HepG2 (cell line): ENCODE data around the gene LCA5. TPM values are rescaled to one million over a fixed set of nuclear protein-coding genes. Genes with fewer than 3 reads are reported as not detected.

Source experiments
- ATAC-seq: fragments of 200-7000 bp; cut with Tn5 transposase; 3 replicates; pipeline ENCODE4 v1.9.1; 2020; ENCODE audit warnings: mild to moderate bottlenecking, moderate library complexity
- BruUV-seq: library from RNA; stranded (reverse); fragments of 400-500 nt; replicated peaks from 2 replicates; lab custom pipeline; 2021; lab: Mats Ljungman, UMichigan
- CTCF ChIA-PET: fragments of 300-600 bp; formaldehyde crosslinking; extraction: SDS; loops from one replicate; lab custom pipeline; 2021; ENCODE audit warnings: low total read pairs, inconsistent platforms, low intra/inter-chr PET ratio; lab: Yijun Ruan, JAX
- POLR2A ChIA-PET: fragments of 350-600 bp; sonication (Branson Sonifier 250); formaldehyde crosslinking; loops from one replicate; lab custom pipeline; 2020; ENCODE audit warnings: antibody characterized with exemption, inconsistent platforms; lab: Yijun Ruan, JAX
- DNase-seq: peaks from one replicate; pipeline ENCODE4 v3.0.0-alpha.2; 2015; ENCODE audit warnings: low spot score
- FAIRE-seq: peaks from 3 replicates; lab custom pipeline; 2011; peaks lifted over from hg19 to GRCh38; lab: Jason Lieb, UNC
- H2AFZ ChIP-seq: one replicate; pipeline ENCODE4 v1.6.1; 2011; ENCODE audit warnings: low read length, inconsistent platforms
- H3K27ac ChIP-seq: fragments of 300-600 bp; 3 replicates; pipeline ENCODE4 v1.8.0; 2011; ENCODE audit warnings: mixed run types, mild to moderate bottlenecking, mixed read lengths, low read length, inconsistent platforms; ENCODE audit not compliant: insufficient read depth; ENCODE audit errors: extremely low read length
- H3K27me3 ChIP-seq, 2 experiments: fragments of 200-600 bp in 1 of 2; 2 replicates in 1 of 2; 3 replicates in 1 of 2; pipeline versions ENCODE4 v1.6.0 to v1.8.0; 2011; ENCODE audit warnings: low read length in 2 of 2, mild to moderate bottlenecking in 2 of 2, moderate library complexity in 2 of 2, inconsistent platforms in 1 of 2; ENCODE audit not compliant: insufficient read depth in 2 of 2, control insufficient read depth in 1 of 2
- H3K36me3 ChIP-seq, 2 experiments: fragments of 200-600 bp in 1 of 2; replicated peaks in 1 of 2; 2 replicates in 1 of 2; 3 replicates in 1 of 2; pipeline versions ENCODE4 v1.5.1 to v1.8.0; 2011; ENCODE audit warnings: low read length in 2 of 2, inconsistent platforms in 1 of 2; ENCODE audit not compliant: insufficient read depth in 2 of 2, control insufficient read depth in 1 of 2
- H3K4me1 ChIP-seq: 2 replicates; pipeline ENCODE4 v1.5.1; 2012; ENCODE audit warnings: low read length, inconsistent platforms; ENCODE audit not compliant: insufficient read depth
- H3K4me2 ChIP-seq: 2 replicates; pipeline ENCODE4 v1.6.0; 2011; ENCODE audit warnings: low read depth, low read length, inconsistent platforms
- H3K4me3 ChIP-seq, 3 experiments: fragments of 200-600 bp in 1 of 3; sonication (generic), shearing (Covaris generic) in 1 of 3; replicated peaks in 1 of 3; 2 replicates each; pipeline ENCODE4 v1.5.1; 2011 to 2016; ENCODE audit warnings: low read length in 3 of 3, inconsistent platforms in 2 of 3, low read depth in 2 of 3, mild to moderate bottlenecking in 2 of 3, control low read depth in 1 of 3, mixed read lengths in 1 of 3; ENCODE audit not compliant: insufficient read depth in 1 of 3
- H3K79me2 ChIP-seq: one replicate; pipeline ENCODE4 v1.6.1; 2011; ENCODE audit warnings: low read length, inconsistent platforms; ENCODE audit not compliant: insufficient read depth
- H3K9ac ChIP-seq: 2 replicates; pipeline ENCODE4 v1.6.0; 2011; ENCODE audit warnings: mild to moderate bottlenecking, low read depth, low read length, inconsistent platforms; ENCODE audit not compliant: insufficient read depth
- H3K9me3 ChIP-seq: 2 replicates; pipeline ENCODE4 v1.5.1; 2012; ENCODE audit warnings: mild to moderate bottlenecking, low read length
- H4K20me1 ChIP-seq: 2 replicates; pipeline ENCODE4 v1.6.0; 2011; ENCODE audit warnings: inconsistent platforms, mild to moderate bottlenecking, low read length, moderate library complexity; ENCODE audit not compliant: insufficient read depth
- CTCF ChIP-seq: sonication (generic); formaldehyde crosslinking; IDR thresholded peaks from 2 replicates; pipeline ENCODE4 v1.5.0; 2020; ENCODE audit warnings: mild to moderate bottlenecking, missing genetic modification reagents, moderate library complexity
- DMAP1 ChIP-seq: IDR thresholded peaks from 2 replicates; pipeline ENCODE4 v1.6.1; 2016
- E2F2 ChIP-seq: sonication (generic); formaldehyde crosslinking; IDR thresholded peaks from 2 replicates; pipeline ENCODE4 v1.4.0; 2020; ENCODE audit warnings: missing genetic modification reagents, borderline replicate concordance
- FOXA3 ChIP-seq: IDR thresholded peaks from 2 replicates; pipeline ENCODE4 v1.6.1; 2016; ENCODE audit warnings: missing genetic modification reagents, missing compliant biosample characterization
- HHEX ChIP-seq: IDR thresholded peaks from 2 replicates; pipeline ENCODE4 v1.6.1; 2016; ENCODE audit warnings: control low read depth
- MAF1 ChIP-seq: sonication (generic); formaldehyde crosslinking; IDR thresholded peaks from 2 replicates; pipeline ENCODE4 v1.5.0; 2020; ENCODE audit warnings: missing genetic modification reagents, borderline replicate concordance
- NCOR1 ChIP-seq: fragments of 200-600 bp; sonication (generic); IDR thresholded peaks from 2 replicates; pipeline ENCODE4 v1.7.0; 2017; ENCODE audit warnings: antibody characterized with exemption, low read length, borderline replicate concordance
- STAG1 ChIP-seq: sonication (generic); formaldehyde crosslinking; IDR thresholded peaks from 2 replicates; pipeline ENCODE4 v1.4.0; 2020; ENCODE audit warnings: missing genetic modification reagents
- ZNF142 ChIP-seq: sonication (generic); formaldehyde crosslinking; IDR thresholded peaks from 2 replicates; pipeline ENCODE4 v1.4.0; 2020; ENCODE audit warnings: missing genetic modification reagents
- ZNF160 ChIP-seq: sonication (generic); formaldehyde crosslinking; IDR thresholded peaks from 2 replicates; pipeline ENCODE4 v1.8.0; 2022; ENCODE audit warnings: mild to moderate bottlenecking, inconsistent platforms, missing genetic modification reagents
- ZNF234 ChIP-seq: sonication (generic); formaldehyde crosslinking; conservative IDR thresholded peaks from 2 replicates; pipeline ENCODE4 v1.5.1; 2020; ENCODE audit warnings: mild to moderate bottlenecking, missing genetic modification reagents
- ZNF34 ChIP-seq: sonication (generic); formaldehyde crosslinking; IDR thresholded peaks from 2 replicates; pipeline ENCODE4 v1.4.0; 2020; ENCODE audit warnings: mild to moderate bottlenecking, missing genetic modification reagents, borderline replicate concordance
- ZNF354B ChIP-seq: sonication (generic); formaldehyde crosslinking; IDR thresholded peaks from 2 replicates; pipeline ENCODE4 v1.8.0; 2022; ENCODE audit warnings: mild to moderate bottlenecking, missing genetic modification reagents
- ZNF510 ChIP-seq: sonication (generic); formaldehyde crosslinking; IDR thresholded peaks from 2 replicates; pipeline ENCODE4 v1.4.0; 2020; ENCODE audit warnings: low read depth, mild to moderate bottlenecking, missing genetic modification reagents
- ZNF7 ChIP-seq: IDR thresholded peaks from 2 replicates; pipeline ENCODE4 v1.6.1; 2016; ENCODE audit warnings: missing biosample characterization, missing genetic modification reagents
- ZNF883 ChIP-seq: sonication (generic); formaldehyde crosslinking; IDR thresholded peaks from 2 replicates; pipeline ENCODE4 v1.5.1; 2020; ENCODE audit warnings: mild to moderate bottlenecking, missing genetic modification reagents; ENCODE audit errors: not compliant biosample characterization
- WGBS: methylation state at CpG from one replicate; pipeline ENCODE4 v1.1.6; 2017; ENCODE audit warnings: low lambda C conversion rate; 5-methylcytosine and 5-hydroxymethylcytosine counted together
- in situ Hi-C: cut with HindIII; loops from 2 replicates; pipeline ENCODE4 v1.10.0; 2017; ENCODE audit warnings: low pct_unique_long_range_greater_than_20kb; ENCODE audit not compliant: extremely low pct_ligation_motif_present
- intact Hi-C: fragments of 100-400 bp; cut with micrococcal nuclease; formaldehyde crosslinking; loops from one replicate; pipeline ENCODE4 v1.10.0; 2022; ENCODE audit not compliant: unreplicated experiment
- polyA plus RNA-seq, 8 experiments: library from polyadenylated mRNA; depleted of rRNA in 3 of 8; stranded (reverse) in 7 of 8; unstranded in 1 of 8; fragments of >200 nt; fragmentation: Illumina TruSeq in 4 of 8; extraction: Trizol in 4 of 8; gene quantifications; 2 replicates each; pipeline versions ENCODE4 v1.2.1 to v1.2.3, GENCODE V29; 2011 to 2016; ENCODE audit warnings: low read depth in 4 of 8, missing spikeins in 1 of 8, mixed read lengths in 1 of 8; ENCODE audit not compliant: insufficient read depth in 1 of 8
- total RNA-seq, 5 experiments: library from RNA; depleted of rRNA; stranded (reverse); fragments of >200 nt; fragmentation: Illumina TruSeq; extraction: Trizol; gene quantifications; 2 replicates each; pipeline ENCODE4 v1.2.3, GENCODE V29; 2016; ENCODE audit warnings: low read depth in 1 of 5

Gene LCA5
- total and polyA plus RNA-seq, 2 of the 13 experiments (the other 11 are each of a cell fraction or from before 2014, with no cell fraction given): 0.84 to 4.6 TPM

DNA sequence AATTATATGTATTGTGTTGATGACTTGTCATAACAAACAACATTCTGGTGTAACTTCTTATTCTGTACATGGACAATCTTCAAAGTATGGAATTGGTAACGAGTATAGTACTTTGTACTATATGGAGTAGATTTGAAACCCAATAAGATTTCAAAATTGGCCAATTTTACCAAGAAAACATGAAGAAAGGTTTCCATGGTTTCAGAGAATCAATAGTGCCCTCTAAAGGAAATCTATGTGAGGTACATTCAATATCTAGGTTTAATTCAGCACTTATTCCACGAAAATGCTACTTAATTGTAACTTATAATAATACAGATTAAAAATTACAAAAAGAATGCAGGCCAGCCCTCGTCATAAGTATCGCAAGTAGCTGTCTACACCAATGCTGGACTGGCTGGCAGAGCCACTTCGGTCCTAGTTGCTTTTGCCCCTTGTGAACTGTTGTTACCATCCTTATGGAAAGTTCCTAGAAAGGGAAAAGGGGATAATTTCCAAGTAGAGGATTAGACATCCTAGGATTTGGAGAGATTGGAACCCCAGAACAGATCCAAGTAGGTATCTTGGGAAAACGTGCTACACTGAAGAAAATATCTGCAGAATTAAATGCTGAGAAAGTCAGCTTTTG is 70.9 kb downstream of the LCA5 start:
- H3K4me2 ChIP-seq: 0 out of 2 replicates have a peak overlapping the region, but pooled peaks have one; percentile 8
- WGBS: 17% methylated on average over 6 of the region's 6 CpGs
- no peak overlapping the region for H3K4me3 ChIP-seq
- no peaks in the 10 kb centered on the region for H3K9me3 ChIP-seq
- H2AFZ ChIP-seq: no peak overlapping the region
- no peak overlapping the region for H3K9ac ChIP-seq
- no TSS peak for BruUV-seq
- in situ Hi-C loops: no loop called here
- intact Hi-C loops: loop anchor here (2.0 to 10.0 kb wide), 4 partner anchors 64 to 389 kb away; partner anchors contain the start of genes HMGN3 and PHIP
- H3K27me3 ChIP-seq: no peaks in the 10 kb centered on the region
- no peak for ATAC-seq
- FAIRE-seq: no peak
- no peaks in the 10 kb centered on the region for H3K79me2 ChIP-seq
- CTCF ChIA-PET: interaction anchor here (1.6 kb wide), 1 partner anchor 35 kb away, joined by 4 read pairs; no protein-coding TSS in a partner anchor
- POLR2A ChIA-PET: no interaction called here
- DNase-seq: no peak
- no peaks in the 10 kb centered on the region for H4K20me1 ChIP-seq
- H3K27ac ChIP-seq: no peak overlapping the region
- H3K4me1 ChIP-seq: peaks cover 76% of the 10 kb centered on the region
- H3K36me3 ChIP-seq: no peaks in the 10 kb centered on the region
- TF ChIP-seq HHEX (CRISPR knock-in tag) (no peak), NCOR1 (no peak), E2F2 (CRISPR knock-in tag) (no peak), ZNF142 (CRISPR knock-in tag) (no peak), CTCF (peak; percentile 51), ZNF34 (CRISPR knock-in tag) (no peak), FOXA3 (CRISPR knock-in tag) (no peak), MAF1 (CRISPR knock-in tag) (no peak), DMAP1 (CRISPR knock-in tag) (no peak), ZNF883 (CRISPR knock-in tag) (no peak), ZNF354B (no peak), ZNF160 (no peak), ZNF234 (no peak), STAG1 (CRISPR knock-in tag) (peak; percentile 64), ZNF7 (CRISPR knock-in tag) (no peak), ZNF510 (CRISPR knock-in tag) (no peak)
